NCI-H1694 treated with DMSO at 0.1 percent for 48 hours (cell line): Measurements from ENCODE around the gene POSTN.

Experiments
- DNase-seq: peaks from one replicate; lab custom pipeline; 2025; lab: John Stamatoyannopoulos, UW

POSTN gene, protein sequence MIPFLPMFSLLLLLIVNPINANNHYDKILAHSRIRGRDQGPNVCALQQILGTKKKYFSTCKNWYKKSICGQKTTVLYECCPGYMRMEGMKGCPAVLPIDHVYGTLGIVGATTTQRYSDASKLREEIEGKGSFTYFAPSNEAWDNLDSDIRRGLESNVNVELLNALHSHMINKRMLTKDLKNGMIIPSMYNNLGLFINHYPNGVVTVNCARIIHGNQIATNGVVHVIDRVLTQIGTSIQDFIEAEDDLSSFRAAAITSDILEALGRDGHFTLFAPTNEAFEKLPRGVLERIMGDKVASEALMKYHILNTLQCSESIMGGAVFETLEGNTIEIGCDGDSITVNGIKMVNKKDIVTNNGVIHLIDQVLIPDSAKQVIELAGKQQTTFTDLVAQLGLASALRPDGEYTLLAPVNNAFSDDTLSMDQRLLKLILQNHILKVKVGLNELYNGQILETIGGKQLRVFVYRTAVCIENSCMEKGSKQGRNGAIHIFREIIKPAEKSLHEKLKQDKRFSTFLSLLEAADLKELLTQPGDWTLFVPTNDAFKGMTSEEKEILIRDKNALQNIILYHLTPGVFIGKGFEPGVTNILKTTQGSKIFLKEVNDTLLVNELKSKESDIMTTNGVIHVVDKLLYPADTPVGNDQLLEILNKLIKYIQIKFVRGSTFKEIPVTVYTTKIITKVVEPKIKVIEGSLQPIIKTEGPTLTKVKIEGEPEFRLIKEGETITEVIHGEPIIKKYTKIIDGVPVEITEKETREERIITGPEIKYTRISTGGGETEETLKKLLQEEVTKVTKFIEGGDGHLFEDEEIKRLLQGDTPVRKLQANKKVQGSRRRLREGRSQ

DNA sequence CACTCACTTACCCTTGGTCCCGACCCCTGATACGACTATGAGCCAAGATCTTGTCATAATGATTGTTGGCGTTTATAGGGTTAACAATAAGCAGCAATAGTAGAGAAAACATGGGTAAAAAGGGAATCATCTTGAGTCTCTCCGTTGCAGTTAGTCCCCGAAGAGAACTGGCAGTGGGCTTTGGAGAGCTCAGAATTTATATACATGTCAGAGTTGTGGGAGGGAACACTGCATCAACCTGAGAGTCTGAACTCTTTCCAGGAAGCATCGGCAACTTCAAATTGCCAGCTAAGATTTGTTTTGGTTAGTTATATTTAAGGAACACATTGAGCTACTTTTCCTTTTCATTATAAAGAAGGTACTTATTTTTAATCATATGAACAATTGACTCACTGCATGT is at the start of gene POSTN:
Gene POSTN, minus strand, starts transcription at position 172 of the 400 bp plus-strand sequence. Its CDS starts 42 bp downstream, at position 130.
- DNase-seq = no peak

DNA sequence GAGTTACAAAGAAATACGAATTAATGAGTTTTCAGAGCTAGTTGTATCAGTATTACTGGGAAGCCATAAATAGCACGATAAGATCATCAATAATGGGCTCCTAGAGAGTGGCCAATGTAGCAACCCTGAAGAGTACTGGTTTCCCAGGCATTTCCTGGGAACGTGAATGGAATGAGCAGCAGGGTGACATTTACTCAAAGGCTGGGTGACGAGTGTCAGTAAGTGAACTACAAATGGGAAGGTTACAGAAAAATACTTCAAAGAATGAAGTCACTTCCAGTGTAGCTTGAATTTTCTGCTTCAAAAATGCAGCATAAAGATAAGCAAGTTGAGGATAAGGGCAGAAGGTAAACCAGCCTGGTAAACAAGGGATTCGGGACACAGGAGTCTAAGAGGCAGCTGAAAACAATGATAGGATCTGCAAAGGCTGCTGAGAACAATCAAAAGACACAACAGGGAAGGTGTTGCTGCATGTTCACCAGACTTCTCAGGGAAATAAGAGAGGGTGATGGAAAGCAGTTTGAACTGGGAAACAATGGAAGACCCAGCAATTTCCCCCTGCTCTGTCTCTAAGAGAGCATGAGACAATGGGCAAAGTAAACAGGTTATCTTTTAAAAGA is 48.6 kb upstream of the POSTN start:
- no peak for DNase-seq

DNA sequence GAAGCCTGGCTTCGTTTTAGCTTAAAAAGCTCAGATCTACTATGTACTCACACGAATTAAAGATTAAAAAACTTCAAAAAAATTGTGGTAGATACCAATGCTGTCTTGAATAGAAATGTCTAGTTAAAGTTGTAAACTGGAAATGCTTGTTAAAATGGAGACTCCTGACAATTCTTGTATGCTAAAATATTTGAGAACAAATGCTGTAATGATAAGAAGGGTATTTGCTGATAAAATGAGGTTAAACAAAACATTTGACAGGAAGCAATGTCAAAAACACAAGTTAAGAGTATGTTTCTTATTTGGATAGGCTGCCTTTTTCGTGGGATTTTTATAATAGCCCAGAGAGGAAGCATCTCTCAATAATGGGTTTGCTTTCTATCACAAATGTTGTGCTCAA is 48.0 kb upstream of the POSTN start:
- no peak for DNase-seq

DNA sequence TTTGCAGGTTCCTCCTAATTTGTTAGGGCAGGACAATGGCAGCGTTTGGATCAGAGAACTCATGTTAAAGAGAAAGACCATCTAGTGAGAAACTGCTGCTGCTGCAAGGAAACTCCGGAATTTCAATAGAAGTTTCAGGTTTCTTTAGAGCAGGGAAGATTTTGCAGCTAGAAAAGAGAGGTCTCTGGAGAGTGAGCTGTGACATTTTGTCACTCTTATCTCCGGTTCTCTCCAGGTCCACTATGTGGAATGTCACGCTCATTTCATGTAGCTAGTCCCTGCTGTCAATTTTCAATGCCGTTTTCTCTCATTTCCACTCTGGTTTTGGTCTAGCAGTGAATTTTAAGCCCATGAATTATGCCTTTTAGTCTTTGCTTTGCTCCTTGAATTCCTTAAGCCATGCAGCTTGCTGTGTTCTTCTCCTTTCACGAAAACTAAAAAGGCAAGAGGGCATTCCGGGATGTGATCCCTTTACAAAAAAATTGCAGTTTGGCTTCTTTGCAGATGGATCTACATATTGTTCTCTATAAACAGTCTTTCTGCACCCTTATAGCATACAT is 46.7 kb upstream of the POSTN start:
- DNase-seq = no peak

DNA sequence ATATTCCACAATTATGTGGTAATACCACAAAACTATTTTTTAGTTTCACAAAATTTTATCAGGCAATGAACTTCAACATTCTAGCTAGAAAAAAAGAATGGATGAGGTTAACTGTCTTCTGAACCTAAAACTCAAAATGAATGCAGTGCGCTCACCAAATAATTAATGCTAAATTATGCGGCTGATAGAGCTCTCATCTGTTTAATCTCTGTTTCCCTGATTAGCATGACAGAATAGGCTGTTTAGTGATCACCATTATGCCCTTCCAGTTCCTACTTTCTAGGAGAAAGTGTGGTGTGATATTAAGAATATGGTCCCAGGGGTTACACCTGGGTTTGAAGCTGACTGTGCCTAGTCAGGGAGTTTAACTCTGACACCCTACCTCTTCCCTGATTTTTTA is 42.8 kb upstream of the POSTN start:
- DNase-seq = no peak

DNA sequence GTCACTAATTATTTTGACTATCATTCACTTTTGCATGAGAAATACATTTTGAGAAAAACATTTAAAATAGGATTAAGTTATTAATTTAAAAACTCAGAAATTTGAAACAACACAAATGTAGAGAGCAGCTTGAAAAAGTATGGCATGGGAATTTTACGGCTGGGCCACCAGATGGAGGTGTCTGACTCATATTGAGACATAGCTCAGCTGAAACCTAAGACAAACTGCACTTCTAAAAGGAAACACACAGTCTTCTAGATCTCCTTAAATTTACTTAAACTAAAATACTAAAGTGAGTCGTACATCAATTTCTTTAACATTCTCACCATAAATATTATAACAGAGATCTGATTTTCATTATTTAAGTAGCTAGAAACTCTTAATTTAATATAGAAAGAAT is 41.9 kb upstream of the POSTN start:
- peak; percentile 12 for DNase-seq

DNA sequence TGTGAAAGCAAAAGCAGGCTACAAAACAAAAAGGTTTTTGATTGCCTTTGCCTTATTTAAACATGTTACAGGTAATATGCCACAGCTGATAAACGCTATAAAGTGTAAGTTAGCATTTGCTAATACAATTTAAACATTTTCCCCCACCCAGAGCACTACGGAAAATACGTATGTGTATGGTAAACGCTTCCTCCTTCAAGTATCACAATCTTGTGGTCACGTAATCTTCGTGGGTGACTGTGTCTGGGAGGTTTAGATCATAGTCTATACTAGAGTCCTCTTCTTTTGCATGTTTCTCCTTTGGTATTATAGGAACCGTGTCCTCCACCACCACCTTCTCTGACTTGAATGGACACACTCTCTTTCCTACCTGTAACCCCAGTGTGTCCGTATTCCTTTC is 38.1 kb upstream of the POSTN start:
- no peak for DNase-seq

DNA sequence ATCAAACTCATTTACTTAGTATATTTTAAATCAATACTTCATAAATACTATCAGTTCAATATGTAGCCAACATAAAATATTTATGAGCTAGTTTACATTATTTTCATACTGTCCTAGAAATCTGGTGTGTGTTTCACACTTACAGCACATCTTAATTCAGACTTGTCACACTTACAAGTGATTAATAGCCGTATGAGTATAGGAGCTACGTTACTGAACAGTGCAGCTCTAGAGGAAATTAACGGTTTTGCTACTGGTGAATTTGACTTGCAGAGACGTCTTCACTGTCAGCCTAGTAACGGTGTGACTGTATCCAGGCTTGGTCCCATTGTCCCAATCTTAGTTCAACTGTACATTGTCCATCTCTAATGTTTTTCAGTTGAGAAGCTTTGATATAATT is 33.7 kb upstream of the POSTN start:
- no peak for DNase-seq

DNA sequence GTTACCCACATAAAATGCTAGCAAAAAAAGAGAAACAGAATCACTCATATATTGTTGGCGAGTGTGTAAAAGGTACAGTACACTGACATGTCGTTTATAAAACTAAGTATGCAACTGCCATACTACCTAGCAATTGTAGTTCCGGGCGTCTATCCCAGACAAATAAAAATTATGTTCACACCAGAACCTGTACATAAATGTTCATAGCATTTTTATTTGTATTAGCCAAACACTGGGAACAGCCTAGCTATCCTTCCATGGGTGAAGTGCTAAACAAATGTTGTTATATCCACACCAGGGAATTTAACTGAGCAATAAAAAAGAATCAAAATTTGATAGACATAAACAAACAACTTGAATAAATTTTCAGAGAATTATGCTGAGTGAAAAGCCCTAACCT is 28.9 kb upstream of the POSTN start:
- no peak for DNase-seq

DNA sequence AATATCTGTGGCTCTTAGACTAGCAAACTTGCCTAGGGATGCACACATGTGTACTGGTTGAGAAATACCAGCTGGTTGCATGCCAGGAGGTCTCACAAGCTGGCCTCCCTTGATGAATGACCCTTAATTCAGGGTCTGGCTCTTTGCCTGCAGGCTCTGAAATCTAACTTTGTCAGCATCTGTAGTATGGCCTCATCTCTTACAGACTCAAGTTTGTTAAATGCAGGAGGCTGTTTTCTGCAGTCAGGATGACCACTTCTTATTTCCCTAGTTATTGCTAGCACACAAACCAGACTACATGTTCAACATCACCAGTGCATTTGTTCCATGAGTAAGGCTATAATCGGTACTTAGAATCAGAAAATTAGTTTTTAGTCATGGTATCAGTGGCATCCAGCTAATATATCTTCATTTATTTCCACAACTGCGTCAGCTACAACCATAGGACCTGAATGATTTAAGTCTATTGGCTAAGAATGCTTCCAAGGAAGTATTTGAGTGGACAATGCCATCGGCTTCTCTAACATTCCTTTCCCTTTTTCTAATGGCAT is 23.3 kb upstream of the POSTN start:
- no peak for DNase-seq

DNA sequence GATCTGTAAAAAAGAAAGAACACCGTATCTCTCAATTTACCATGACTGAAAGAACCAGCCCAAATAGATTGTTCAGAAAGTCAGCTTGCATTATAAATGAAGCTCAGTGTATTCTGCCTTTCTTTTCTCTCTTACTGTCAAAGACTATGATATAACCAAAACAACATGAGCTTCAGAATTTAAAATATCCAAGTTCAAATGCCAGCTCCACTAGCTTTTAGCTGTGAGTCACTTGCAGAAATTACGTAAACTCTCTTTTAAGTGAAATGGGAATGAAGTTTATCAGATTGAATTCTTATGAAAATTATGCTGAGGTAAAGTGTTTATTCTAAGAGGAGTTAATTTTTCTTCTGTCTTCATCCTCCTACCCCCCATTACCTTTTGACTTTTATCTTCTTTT is 20.0 kb upstream of the POSTN start:
- DNase-seq = no peak

DNA sequence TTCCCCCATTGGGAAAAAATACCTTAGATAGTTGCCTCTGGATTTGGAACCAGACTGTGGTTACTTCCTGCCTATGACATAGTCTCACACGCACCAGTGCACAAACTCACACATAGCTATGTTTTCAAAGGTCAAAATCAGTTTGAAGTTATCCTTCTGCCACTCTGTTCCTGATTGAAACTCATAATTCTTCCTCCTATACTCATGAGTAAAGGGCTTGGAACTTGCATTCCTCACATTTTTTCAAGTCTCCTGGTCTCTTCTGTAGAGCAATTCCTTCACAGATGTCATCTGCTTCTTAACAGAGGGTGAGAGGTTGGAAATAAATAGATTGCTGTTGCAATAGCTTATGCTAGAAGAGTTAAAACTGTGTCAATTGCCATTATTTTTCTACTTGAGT is 18.6 kb upstream of the POSTN start:
- DNase-seq = no peak

DNA sequence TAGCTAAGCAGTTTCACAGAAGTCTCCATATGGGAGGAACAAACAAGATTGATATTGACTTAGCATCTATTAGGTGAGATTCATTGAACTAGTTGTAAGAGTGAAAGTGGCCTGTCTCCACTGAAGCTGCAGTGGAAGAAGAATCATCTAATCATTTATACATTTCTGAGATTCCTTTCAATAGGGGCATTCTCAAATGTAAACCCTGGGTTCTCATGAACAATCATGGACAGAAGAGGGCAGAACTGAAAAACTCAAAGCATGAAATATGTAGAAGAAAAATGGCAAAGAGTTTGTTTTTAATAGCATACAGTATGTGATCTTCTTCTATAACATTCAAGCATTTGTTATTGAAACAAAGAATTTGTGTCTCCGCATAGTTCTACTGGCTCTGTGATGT is 17.6 kb upstream of the POSTN start:
- no peak for DNase-seq

DNA sequence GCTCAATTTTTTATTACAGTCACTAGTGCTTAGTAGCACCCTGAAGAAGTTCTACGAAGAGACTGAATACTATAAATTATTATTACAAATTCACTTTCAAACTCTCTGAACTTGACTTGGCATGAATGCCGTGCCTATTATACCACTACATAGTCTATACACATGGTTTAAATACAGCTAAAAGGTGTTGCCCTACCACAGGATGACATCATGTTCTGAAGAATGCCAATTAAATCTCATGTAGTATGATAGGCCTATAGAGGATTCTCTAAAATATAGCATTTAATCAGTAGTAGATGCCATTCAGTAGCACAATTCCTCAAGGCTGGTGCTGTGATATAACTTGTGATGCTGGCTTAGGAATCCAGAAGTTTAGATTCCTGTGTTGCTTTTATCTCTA is 16.7 kb upstream of the POSTN start:
- DNase-seq = no peak

DNA sequence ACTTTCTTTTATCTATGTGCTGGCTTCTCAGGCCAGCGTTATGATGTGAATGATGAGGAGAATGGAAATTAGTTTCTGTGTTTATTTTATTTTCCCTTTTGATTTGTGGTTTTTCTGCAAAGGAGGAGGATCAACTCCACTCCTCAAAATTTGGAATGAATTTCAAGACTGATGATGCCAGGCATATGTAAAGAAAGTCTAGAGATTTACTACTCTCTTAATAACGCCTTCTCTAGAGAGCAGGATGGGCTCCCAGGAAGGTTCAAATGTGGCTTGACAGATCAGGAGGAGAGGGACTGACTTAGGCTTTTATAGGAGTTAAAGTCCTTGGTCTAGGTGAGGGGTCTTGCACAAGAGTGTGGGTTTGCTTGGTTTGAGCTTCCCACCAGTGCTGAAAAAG is 15.1 kb upstream of the POSTN start:
- DNase-seq = no peak

DNA sequence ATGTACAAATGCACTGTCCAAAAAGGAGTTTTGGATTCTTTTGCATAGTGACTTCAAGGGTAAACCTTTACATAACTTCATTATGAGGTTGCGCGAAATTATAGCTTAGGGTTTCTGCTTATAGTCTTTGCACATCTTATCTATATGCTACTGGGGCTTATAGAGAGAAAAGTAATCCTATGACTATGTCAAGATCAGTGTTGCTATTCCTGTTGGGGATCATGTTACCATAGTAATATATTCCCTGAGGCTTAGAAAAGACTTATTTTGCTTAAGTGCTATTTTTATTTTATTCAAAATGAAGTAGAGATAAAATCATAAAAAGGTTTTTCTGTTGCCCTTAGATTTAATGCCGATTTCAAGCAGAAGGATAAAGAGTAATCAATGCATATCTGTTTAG is 14.7 kb upstream of the POSTN start:
- DNase-seq = no peak

DNA sequence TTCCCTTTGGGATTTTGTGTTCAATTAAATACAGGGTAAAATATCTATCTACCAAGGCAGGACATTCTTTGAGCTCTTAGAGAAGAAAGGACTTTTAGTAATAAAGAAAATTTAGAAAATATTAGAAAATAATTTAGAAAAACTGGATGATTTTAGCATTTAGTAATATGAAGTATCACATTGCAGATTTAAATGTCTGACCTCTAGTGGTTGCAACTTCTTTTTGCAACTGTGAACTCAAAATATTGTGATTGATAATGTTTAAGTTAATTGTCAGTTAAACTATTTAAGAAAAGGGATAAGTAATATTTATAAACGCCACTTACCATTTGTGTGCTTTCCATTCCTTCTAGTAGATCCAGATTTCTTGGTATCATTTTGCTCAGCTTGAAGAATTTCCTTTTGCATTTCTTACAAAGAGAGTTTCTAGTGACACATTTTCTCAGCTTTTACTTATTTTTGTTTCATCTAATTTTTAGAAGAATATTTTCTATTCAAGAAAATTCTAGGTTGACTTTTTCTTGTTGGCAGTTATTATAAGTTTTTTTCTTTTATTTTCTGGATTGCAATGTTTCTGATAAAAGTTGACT is 10.3 kb upstream of the POSTN start:
- peak; percentile 2 for DNase-seq

DNA sequence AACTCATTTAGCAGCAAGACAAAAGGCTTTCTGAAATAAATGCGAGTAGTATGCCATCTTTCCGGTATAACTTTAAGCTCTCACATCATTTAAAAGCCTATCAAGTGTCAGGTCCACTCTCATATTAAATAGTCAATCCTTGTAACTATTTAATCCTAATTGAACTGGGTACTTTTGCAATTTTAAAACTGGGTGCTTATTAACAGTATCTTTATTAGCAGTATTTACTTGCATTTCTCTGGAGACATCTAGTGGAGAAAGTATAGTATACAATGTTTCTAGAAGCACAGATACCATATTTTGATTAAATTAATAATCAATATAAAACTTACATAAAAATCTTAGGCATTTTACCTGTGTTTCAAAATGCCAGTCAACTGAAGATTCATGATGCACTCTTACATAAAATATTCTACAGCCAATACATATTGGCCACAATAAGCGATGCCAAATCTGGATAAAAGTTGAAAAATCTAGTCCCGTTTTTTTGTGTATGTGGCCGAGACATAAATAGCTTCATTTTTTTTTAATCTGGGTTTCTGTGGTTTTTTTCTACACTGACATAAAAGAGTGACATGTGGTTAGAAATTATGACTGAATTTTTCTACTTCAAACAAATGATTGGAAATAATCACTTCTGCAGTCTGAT is 4.3 kb upstream of the POSTN start:
- DNase-seq = peak; percentile 51

DNA sequence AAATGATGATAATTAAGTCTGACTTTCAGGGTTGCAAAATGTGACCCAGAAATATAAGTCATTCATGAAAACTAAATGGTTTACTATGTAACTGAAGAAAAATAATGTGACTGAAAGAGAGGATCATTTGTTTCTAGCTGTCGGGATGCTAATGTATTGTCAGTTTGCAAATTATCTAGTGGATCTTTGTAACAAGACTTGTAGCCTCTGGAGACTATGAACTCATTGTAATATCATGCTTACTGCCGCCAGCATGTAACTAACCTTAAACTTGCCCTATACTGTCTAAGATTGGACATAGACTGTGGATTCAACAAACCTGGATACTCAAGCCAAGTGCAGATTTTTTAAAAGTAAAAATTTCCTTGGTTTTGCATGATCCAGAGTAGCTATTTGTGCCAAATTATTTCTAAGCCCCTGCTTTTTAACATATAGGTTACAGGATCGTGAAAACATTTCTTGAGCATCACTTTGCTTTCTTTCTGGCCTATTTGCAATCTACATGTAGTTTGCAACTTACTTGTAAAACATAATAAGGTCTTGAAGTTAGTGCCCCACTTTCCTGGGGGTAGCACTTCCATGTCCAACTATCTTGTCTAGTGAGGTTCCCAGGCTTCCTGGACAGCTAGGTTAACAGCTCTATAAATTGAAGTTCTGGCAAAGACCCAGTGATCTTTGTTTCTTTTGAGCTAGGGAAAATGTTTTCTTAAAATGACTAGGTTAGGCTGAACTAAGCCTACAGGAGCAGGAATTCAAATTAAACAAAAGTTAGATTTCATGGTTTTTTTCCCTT is 3.3 kb upstream of the POSTN start:
- DNase-seq = no peak

DNA sequence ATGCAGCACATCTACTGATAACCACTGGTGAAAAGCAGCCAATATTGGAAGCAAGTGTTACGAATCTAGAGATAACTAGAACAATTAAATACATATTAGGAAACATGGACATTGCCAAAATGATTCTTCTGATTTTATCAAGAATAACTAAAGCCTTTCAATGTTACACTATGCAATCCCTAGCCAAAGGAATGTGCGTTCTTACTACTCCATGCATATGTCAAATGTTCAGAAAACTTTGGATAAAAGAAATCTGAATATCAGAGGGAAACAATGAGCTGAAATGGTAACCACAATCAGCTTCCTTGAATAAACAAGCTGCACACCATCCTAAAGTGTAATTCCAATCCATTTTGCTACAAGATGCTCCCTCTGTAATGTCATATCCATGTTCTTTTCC is 951 bp upstream of the POSTN start:
- DNase-seq = no peak
